GM12878 (cell line): ENCODE data around the gene SRSF2. TPM values are rescaled to one million over a fixed set of nuclear protein-coding genes. Genes with fewer than 3 reads are reported as not detected.

Experiments
- ATAC-seq: fragments of 200-7000 bp; cut with Tn5 transposase; 3 replicates; pipeline ENCODE4 v1.9.1; 2020; ENCODE audit warnings: mild to moderate bottlenecking, moderate library complexity
- BruUV-seq: library from RNA; stranded (reverse); fragments of 400-500 nt; replicated peaks from 2 replicates; lab custom pipeline; 2021; lab: Mats Ljungman, UMichigan
- CTCF ChIA-PET: fragments of 300-600 bp; sonication (Branson Sonifier 250); formaldehyde crosslinking; extraction: SDS; loops from one replicate; lab custom pipeline; 2021; ENCODE audit warnings: inconsistent platforms; lab: Yijun Ruan, JAX
- POLR2A ChIA-PET: fragments of 350-600 bp; formaldehyde crosslinking; extraction: SDS; loops from one replicate; lab custom pipeline; 2021; ENCODE audit warnings: inconsistent platforms; lab: Charles Lee
- RAD21 ChIA-PET: fragments of 300-600 bp; sonication (Branson Sonifier 250); formaldehyde crosslinking; loops from one replicate; lab custom pipeline; 2023; ENCODE audit warnings: antibody characterized with exemption; ENCODE audit not compliant: unreplicated experiment; lab: Charles Lee
- SMC1A ChIA-PET: fragments of 300-600 bp; sonication (Branson Sonifier 250); formaldehyde crosslinking; loops from one replicate; lab custom pipeline; 2023; ENCODE audit not compliant: unreplicated experiment, uncharacterized antibody; lab: Charles Lee
- DNase-seq: peaks from one replicate; pipeline ENCODE4 v3.0.0-alpha.2; 2011; ENCODE audit warnings: low read depth, low spot score
- FAIRE-seq: peaks from 3 replicates; lab custom pipeline; 2011; peaks lifted over from hg19 to GRCh38; lab: Jason Lieb, UNC
- H2AFZ ChIP-seq: 2 replicates; pipeline ENCODE4 v1.6.0; 2011; ENCODE audit warnings: low read depth, low read length, control low read depth; ENCODE audit not compliant: control insufficient read depth
- H3K27ac ChIP-seq: 2 replicates; pipeline ENCODE4 v1.5.1; 2011; ENCODE audit warnings: control low read depth; ENCODE audit not compliant: control insufficient read depth, insufficient read depth
- H3K27me3 ChIP-seq, 2 experiments: replicated peaks in 1 of 2; 2 replicates each; pipeline versions ENCODE4 v1.6.0 to v1.6.1; 2011; ENCODE audit warnings: low read length in 1 of 2; ENCODE audit not compliant: control insufficient read depth in 2 of 2, insufficient read depth in 2 of 2
- H3K36me3 ChIP-seq, 2 experiments: 2 replicates each; pipeline ENCODE4 v1.5.1; 2011; ENCODE audit warnings: low read length in 1 of 2; ENCODE audit not compliant: control insufficient read depth in 2 of 2, insufficient read depth in 2 of 2
- H3K4me1 ChIP-seq: 2 replicates; pipeline ENCODE4 v1.6.1; 2011; ENCODE audit warnings: mild to moderate bottlenecking, low read length, moderate library complexity, mixed read lengths; ENCODE audit not compliant: control insufficient read depth, insufficient read depth
- H3K4me2 ChIP-seq: 2 replicates; pipeline ENCODE4 v1.6.0; 2011; ENCODE audit warnings: control low read depth; ENCODE audit not compliant: control insufficient read depth, insufficient read depth
- H3K4me3 ChIP-seq: fragments of 200-600 bp; sonication (generic); 2 replicates; pipeline ENCODE4 v1.5.1; 2016
- H3K79me2 ChIP-seq: 2 replicates; pipeline ENCODE4 v1.6.0; 2011; ENCODE audit warnings: low read length; ENCODE audit not compliant: control insufficient read depth, insufficient read depth
- H3K9ac ChIP-seq: 2 replicates; pipeline ENCODE4 v1.8.0; 2011; ENCODE audit warnings: low read length, control low read depth, mixed read lengths; ENCODE audit not compliant: control insufficient read depth, insufficient read depth
- H3K9me3 ChIP-seq: replicated peaks from 3 replicates; pipeline ENCODE4 v1.5.1; 2011; ENCODE audit warnings: mild to moderate bottlenecking, low read length; ENCODE audit not compliant: control insufficient read depth, insufficient read depth
- H4K20me1 ChIP-seq: 2 replicates; pipeline ENCODE4 v1.6.0; 2011; ENCODE audit not compliant: control insufficient read depth, insufficient read depth
- BACH1 ChIP-seq: fragments of 450-650 bp; IDR thresholded peaks from 2 replicates; pipeline ENCODE4 v1.6.1; 2017; ENCODE audit warnings: mild to moderate bottlenecking, borderline replicate concordance
- CHD1 ChIP-seq: IDR thresholded peaks from 2 replicates; pipeline ENCODE4 v1.6.1; 2012; ENCODE audit warnings: low read depth, low read length, improper control_type of control experiment
- HSF1 ChIP-seq: fragments of 150-350 bp; IDR thresholded peaks from 2 replicates; pipeline ENCODE4 v1.6.1; 2014; ENCODE audit warnings: mild to moderate bottlenecking, low read depth, low read length
- IKZF1 ChIP-seq: fragments of 450-650 bp; conservative IDR thresholded peaks from 2 replicates; pipeline ENCODE4 v1.6.1; 2017; ENCODE audit warnings: antibody characterized with exemption, mild to moderate bottlenecking
- JUND ChIP-seq: IDR thresholded peaks from 2 replicates; pipeline ENCODE4 v1.6.1; 2012; ENCODE audit warnings: low read depth, mild to moderate bottlenecking, low read length, improper control_type of control experiment, moderate library complexity
- LARP7 ChIP-seq: fragments of 450-650 bp; IDR thresholded peaks from 2 replicates; pipeline ENCODE4 v1.6.1; 2017; ENCODE audit warnings: mild to moderate bottlenecking
- MYC ChIP-seq: IDR thresholded peaks from 2 replicates; pipeline ENCODE4 v1.6.1; 2011; ENCODE audit warnings: mild to moderate bottlenecking, low read length, moderate library complexity, inconsistent platforms; ENCODE audit not compliant: insufficient read depth, insufficient replicate concordance, insufficient read length, severe bottlenecking
- NR2C1 ChIP-seq: fragments of 450-650 bp; IDR thresholded peaks from 2 replicates; pipeline ENCODE4 v1.6.1; 2017; ENCODE audit warnings: antibody characterized with exemption, mild to moderate bottlenecking, moderate library complexity
- NR2F1 ChIP-seq: fragments of 450-650 bp; conservative IDR thresholded peaks from 2 replicates; pipeline ENCODE4 v1.6.1; 2017; ENCODE audit warnings: mild to moderate bottlenecking
- PKNOX1 ChIP-seq: fragments of 450-650 bp; IDR thresholded peaks from 2 replicates; pipeline ENCODE4 v1.6.1; 2016; ENCODE audit warnings: mild to moderate bottlenecking
- SMAD1 ChIP-seq: fragments of 450-650 bp; IDR thresholded peaks from 2 replicates; pipeline ENCODE4 v1.6.1; 2018; ENCODE audit warnings: mild to moderate bottlenecking, low read depth; ENCODE audit not compliant: partially characterized antibody
- SUZ12 ChIP-seq: fragments of 200-600 bp; sonication (generic); IDR thresholded peaks from one replicate; pipeline ENCODE4 v1.6.1; 2018; ENCODE audit warnings: antibody characterized with exemption, mild to moderate bottlenecking; ENCODE audit not compliant: unreplicated experiment
- TCF3 ChIP-seq: IDR thresholded peaks from 2 replicates; pipeline ENCODE4 v1.6.1; 2012; ENCODE audit warnings: low read depth, mild to moderate bottlenecking, low read length, borderline replicate concordance; ENCODE audit not compliant: insufficient read depth
- USF1 ChIP-seq: IDR thresholded peaks from 2 replicates; pipeline ENCODE4 v1.6.1; 2011; ENCODE audit warnings: borderline replicate concordance, low read depth, mild to moderate bottlenecking, moderate library complexity, mixed read lengths, low read length; ENCODE audit not compliant: insufficient read depth; ENCODE audit errors: extremely low read length
- ZZZ3 ChIP-seq: IDR thresholded peaks from 2 replicates; pipeline ENCODE4 v1.6.1; 2011; ENCODE audit warnings: low read depth; ENCODE audit not compliant: control insufficient read depth, insufficient read length
- WGBS: methylation state at CpG from one replicate; pipeline ENCODE4 v1.1.6; 2016; ENCODE audit warnings: low lambda C conversion rate; ENCODE audit not compliant: insufficient replicate concordance, insufficient coverage; ENCODE audit errors: missing lambda C conversion rate; 5-methylcytosine and 5-hydroxymethylcytosine counted together
- in situ Hi-C: fragments of 300-500 bp; cut with MboI; formaldehyde crosslinking; loops from 9 replicates; pipeline ENCODE4 v1.14.3; 2018; ENCODE audit warnings: mixed read lengths
- intact Hi-C: fragments of 100-400 bp; cut with micrococcal nuclease; formaldehyde crosslinking; loops from one replicate; pipeline ENCODE4 v1.14.2; 2022; ENCODE audit not compliant: unreplicated experiment
- polyA plus RNA-seq, 11 experiments: library from polyadenylated mRNA; depleted of rRNA in 4 of 11; unstranded in 6 of 11; stranded (reverse) in 5 of 11; fragments of >200 nt; fragmentation: Nextera tagmentation in 4 of 11; fragmentation: Illumina TruSeq in 1 of 11; extraction: Ambion mirVana in 4 of 11; extraction: Trizol in 1 of 11; gene quantifications; 1 replicate in 1 of 11; 2 replicates in 10 of 11; pipeline versions ENCODE4 v1.2.1 to v1.2.3, GENCODE V29; 2011 to 2016; ENCODE audit warnings: inconsistent platforms in 2 of 11, missing spikeins in 2 of 11, low read depth in 1 of 11
- total RNA-seq, 4 experiments: library from RNA; depleted of rRNA in 3 of 4; stranded (reverse); fragments of >200 nt in 3 of 4; fragmentation: Illumina TruSeq in 1 of 4; extraction: Trizol in 1 of 4; gene quantifications; 2 replicates each; pipeline versions ENCODE4 v1.2.1 to v1.2.3, GENCODE V29; 2013 to 2021
- TF ChIP-seq, protein P1 (sequence below): IDR thresholded peaks from 2 replicates; pipeline ENCODE4 v1.6.1; 2012; ENCODE audit warnings: low read length, inconsistent platforms
- TF ChIP-seq, protein P2 (sequence below): IDR thresholded peaks from 2 replicates; pipeline ENCODE4 v1.6.1; 2012; ENCODE audit warnings: low read depth, low read length, improper control_type of control experiment

The SRSF2 gene
- total and polyA plus RNA-seq, 10 of the 15 experiments (the other 5 are each of a cell fraction or from before 2014, with no cell fraction given), result 225 to 795 (median 410) TPM

GRCh38 chr17:76685846-76686245 is 51.3 kb downstream of the SRSF2 start (continued):
- no peak for TF ChIP-seq USF1
- TF ChIP-seq, protein P1, sequence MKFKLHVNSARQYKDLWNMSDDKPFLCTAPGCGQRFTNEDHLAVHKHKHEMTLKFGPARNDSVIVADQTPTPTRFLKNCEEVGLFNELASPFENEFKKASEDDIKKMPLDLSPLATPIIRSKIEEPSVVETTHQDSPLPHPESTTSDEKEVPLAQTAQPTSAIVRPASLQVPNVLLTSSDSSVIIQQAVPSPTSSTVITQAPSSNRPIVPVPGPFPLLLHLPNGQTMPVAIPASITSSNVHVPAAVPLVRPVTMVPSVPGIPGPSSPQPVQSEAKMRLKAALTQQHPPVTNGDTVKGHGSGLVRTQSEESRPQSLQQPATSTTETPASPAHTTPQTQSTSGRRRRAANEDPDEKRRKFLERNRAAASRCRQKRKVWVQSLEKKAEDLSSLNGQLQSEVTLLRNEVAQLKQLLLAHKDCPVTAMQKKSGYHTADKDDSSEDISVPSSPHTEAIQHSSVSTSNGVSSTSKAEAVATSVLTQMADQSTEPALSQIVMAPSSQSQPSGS, result no peak
- no peak for TF ChIP-seq ZZZ3
- no peak for TF ChIP-seq JUND
- no peak for TF ChIP-seq CHD1
- TF ChIP-seq LARP7, result no peak
- TF ChIP-seq NR2F1, result no peak

- ChIA-PET POLR2A (interaction anchor here (0.5 kb wide), 1 partner anchor 24 kb away, joined by 3 read pairs; no protein-coding TSS in a partner anchor), CTCF (interaction anchor here (0.8 to 3.0 kb wide), 2 partner anchors 28 to 162 kb away, joined by 3 to 9 read pairs; no protein-coding TSS in a partner anchor), RAD21 (no interaction called here), SMC1A (no interaction called here)
- H3K9me3 ChIP-seq, result no peaks in the 10 kb centered on the region
- H4K20me1 ChIP-seq, result no peaks in the 10 kb centered on the region
- WGBS, result 53% methylated on average over 12 of the region's 12 CpGs
- intact Hi-C loops (no loop called here), in situ Hi-C loops (no loop called here)
- H3K4me1 ChIP-seq, result no peaks in the 10 kb centered on the region
- no peak overlapping the region for H3K4me2 ChIP-seq
- H2AFZ ChIP-seq, result no peak overlapping the region
- H3K27ac ChIP-seq, result no peak overlapping the region
- no peak for DNase-seq
- ATAC-seq, result no peak
- no peak overlapping the region for H3K4me3 ChIP-seq
- H3K27me3 ChIP-seq, result peaks cover 0 to 1% of the 10 kb centered on the region in 2 experiments; a peak in 2 of 4 replicates
- H3K9ac ChIP-seq, result no peak overlapping the region
- BruUV-seq, result no TSS peak
- no peak for FAIRE-seq
- H3K36me3 ChIP-seq, result no peaks in the 10 kb centered on the region
- no peaks in the 10 kb centered on the region for H3K79me2 ChIP-seq
- TF ChIP-seq NR2C1 (no peak), HSF1 (no peak), PKNOX1 (no peak), BACH1 (no peak), TCF3 (no peak), IKZF1 (no peak), SUZ12 (no peak), SMAD1 (no peak), USF1 (no peak), MYC (no peak)
- TF ChIP-seq, protein P2, sequence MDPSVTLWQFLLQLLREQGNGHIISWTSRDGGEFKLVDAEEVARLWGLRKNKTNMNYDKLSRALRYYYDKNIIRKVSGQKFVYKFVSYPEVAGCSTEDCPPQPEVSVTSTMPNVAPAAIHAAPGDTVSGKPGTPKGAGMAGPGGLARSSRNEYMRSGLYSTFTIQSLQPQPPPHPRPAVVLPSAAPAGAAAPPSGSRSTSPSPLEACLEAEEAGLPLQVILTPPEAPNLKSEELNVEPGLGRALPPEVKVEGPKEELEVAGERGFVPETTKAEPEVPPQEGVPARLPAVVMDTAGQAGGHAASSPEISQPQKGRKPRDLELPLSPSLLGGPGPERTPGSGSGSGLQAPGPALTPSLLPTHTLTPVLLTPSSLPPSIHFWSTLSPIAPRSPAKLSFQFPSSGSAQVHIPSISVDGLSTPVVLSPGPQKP, result no peak
Observed at GRCh38 chr17:76685366-76685765, 51.8 kb downstream of the SRSF2 start.
